ENCODE measurements around the gene UPP2.
A peak's percentile ranks its signal among the peaks of the same experiment; 100 is the strongest.

Gene UPP2

GRCh38 chr2:158142568-158143332 lies 41.1 kb downstream of the UPP2 start:
- DNase-seq: no peak

- no peak for DNase-seq
Measured at GRCh38 chr2:158143703-158144360, 42.2 kb downstream of the UPP2 start.

GRCh38 chr2:158144914-158145625 lies 43.4 kb downstream of the UPP2 start:
- DNase-seq: no peak

GRCh38 chr2:158153270-158154015 lies 51.8 kb downstream of the UPP2 start:
- no peak for DNase-seq

- DNase-seq: no peak
Measured at GRCh38 chr2:158154596-158154995, 52.9 kb downstream of the UPP2 start.

GRCh38 chr2:158172719-158173118 lies 71.0 kb downstream of the UPP2 start:
- DNase-seq: no peak

GRCh38 chr2:158174495-158174894 lies 72.8 kb downstream of the UPP2 start:
- no peak for DNase-seq

GRCh38 chr2:158174956-158175355 lies 73.3 kb downstream of the UPP2 start:
- no peak for DNase-seq

GRCh38 chr2:158178646-158179045 lies 77.0 kb downstream of the UPP2 start:
- DNase-seq: no peak

GRCh38 chr2:158179660-158180059 lies 78.0 kb downstream of the UPP2 start:
- no peak for DNase-seq

GRCh38 chr2:158181171-158181570 lies 79.5 kb downstream of the UPP2 start:
- no peak for DNase-seq

GRCh38 chr2:158182676-158183295 lies 81.1 kb downstream of the UPP2 start:
- DNase-seq: no peak

GRCh38 chr2:158184001-158184400 lies 82.3 kb downstream of the UPP2 start:
- DNase-seq: peak in 8 of 14 donors; percentile 10 to 60 (median 31)

- no peak for DNase-seq
Measured at GRCh38 chr2:158184556-158185343, 83.1 kb downstream of the UPP2 start.
